ENCODE data around the gene KRTAP1-3. TPM values are rescaled to one million over a fixed set of nuclear protein-coding genes. Genes with fewer than 3 reads are reported as not detected.
A peak's percentile ranks its signal among the peaks of the same experiment; 100 is the strongest.

KRTAP1-3 gene
- total and polyA plus RNA-seq, 2 experiments from 2014 or later, result not detected

DNA sequence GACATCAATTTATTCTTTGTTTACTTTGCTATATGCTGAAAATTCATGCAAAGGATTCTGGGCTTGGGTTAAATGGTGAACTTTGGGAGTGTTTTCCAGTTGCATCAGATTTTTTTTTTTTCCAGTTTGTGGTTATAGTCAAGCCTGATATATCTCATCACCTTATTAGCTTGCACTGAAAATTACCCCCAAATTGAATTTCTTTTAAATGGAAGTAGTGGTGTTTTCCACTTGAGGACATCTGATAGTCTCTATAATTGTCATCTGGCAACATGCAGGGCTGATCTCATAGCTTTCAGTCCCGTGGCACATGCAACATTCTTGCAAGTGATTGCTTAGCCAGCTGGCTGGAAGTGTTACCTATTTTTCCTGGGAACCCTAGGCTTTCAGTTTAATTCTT, 21.1 kb downstream of the KRTAP1-3 start:
- WGBS, 2 experiments (ENCODE audit: low coverage in 1 of 2, low lambda C conversion rate in 2 of 2, missing lambda C conversion rate in 2 of 2), result 0 to 13% methylated on average over 1 of the region's 1 CpG
- H3K4me3 ChIP-seq, result no peak overlapping the region
- peak overlapping the region; percentile 16 for H3K4me2 ChIP-seq (ENCODE audit: unreplicated experiment)
- no peaks in the 10 kb centered on the region for H3K27me3 ChIP-seq (replicated peaks; ENCODE audit: insufficient read depth)
- H4K20me1 ChIP-seq (ENCODE audit: insufficient read depth), result no peaks in the 10 kb centered on the region
- no peaks in the 10 kb centered on the region for H3K9me3 ChIP-seq (ENCODE audit: low read depth)
- H3K9me2 ChIP-seq (ENCODE audit: insufficient read depth), result no peaks in the 10 kb centered on the region
- H2AFZ ChIP-seq, result no peak overlapping the region
- no peak for TF ChIP-seq EZH2 (IDR thresholded peaks at IDR 0.05; ENCODE audit: insufficient read depth, poor library complexity, severe bottlenecking)
- TF ChIP-seq EZH2phosphoT487 (IDR thresholded peaks at IDR 0.05; ENCODE audit: insufficient read depth, low read depth), result no peak
- peaks cover 16% of the 10 kb centered on the region for H3K4me1 ChIP-seq (ENCODE audit: insufficient read depth)
- no peaks in the 10 kb centered on the region for H3K36me3 ChIP-seq (ENCODE audit: low read depth)
- no peak overlapping the region for H3K9ac ChIP-seq
- peaks cover 28% of the 10 kb centered on the region for H3F3A ChIP-seq (ENCODE audit: insufficient read depth)
- in situ Hi-C loops (cut with MboI), result no loop called here
- H3K27ac ChIP-seq, result peak overlapping the region; percentile 60
- DNase-seq, result peak; percentile 79
- no peaks in the 10 kb centered on the region for H3K79me2 ChIP-seq (ENCODE audit: insufficient read depth)

- no peak overlapping the region for H3K9ac ChIP-seq
- peaks cover 16% of the 10 kb centered on the region for H3K4me1 ChIP-seq (ENCODE audit: insufficient read depth)
- peak overlapping the region; percentile 34 for H2AFZ ChIP-seq
- no peak overlapping the region for H3K4me3 ChIP-seq
- peak overlapping the region; percentile 16 for H3K4me2 ChIP-seq (ENCODE audit: unreplicated experiment)
- H3K36me3 ChIP-seq (ENCODE audit: low read depth), result no peaks in the 10 kb centered on the region
- peak overlapping the region; percentile 60 for H3K27ac ChIP-seq
- no peaks in the 10 kb centered on the region for H3K9me3 ChIP-seq (ENCODE audit: low read depth)
- no peaks in the 10 kb centered on the region for H3K9me2 ChIP-seq (ENCODE audit: insufficient read depth)
- in situ Hi-C loops (cut with MboI), result no loop called here
- H4K20me1 ChIP-seq (ENCODE audit: insufficient read depth), result no peaks in the 10 kb centered on the region
- 8 to 10% methylated on average over 3 of the region's 3 CpGs for WGBS, 2 experiments (ENCODE audit: low coverage in 1 of 2, low lambda C conversion rate in 2 of 2, missing lambda C conversion rate in 2 of 2)
- DNase-seq, result peak; percentile 81
- no peaks in the 10 kb centered on the region for H3K79me2 ChIP-seq (ENCODE audit: insufficient read depth)
- H3K27me3 ChIP-seq (replicated peaks; ENCODE audit: insufficient read depth), result no peaks in the 10 kb centered on the region
- no peak for TF ChIP-seq EZH2 (IDR thresholded peaks at IDR 0.05; ENCODE audit: insufficient read depth, poor library complexity, severe bottlenecking)
- no peak for TF ChIP-seq EZH2phosphoT487 (IDR thresholded peaks at IDR 0.05; ENCODE audit: insufficient read depth, low read depth)
- peaks cover 28% of the 10 kb centered on the region for H3F3A ChIP-seq (ENCODE audit: insufficient read depth)
These were observed 21.5 kb downstream of the KRTAP1-3 start for GRCh38 chr17:41013181-41013580.

DNA sequence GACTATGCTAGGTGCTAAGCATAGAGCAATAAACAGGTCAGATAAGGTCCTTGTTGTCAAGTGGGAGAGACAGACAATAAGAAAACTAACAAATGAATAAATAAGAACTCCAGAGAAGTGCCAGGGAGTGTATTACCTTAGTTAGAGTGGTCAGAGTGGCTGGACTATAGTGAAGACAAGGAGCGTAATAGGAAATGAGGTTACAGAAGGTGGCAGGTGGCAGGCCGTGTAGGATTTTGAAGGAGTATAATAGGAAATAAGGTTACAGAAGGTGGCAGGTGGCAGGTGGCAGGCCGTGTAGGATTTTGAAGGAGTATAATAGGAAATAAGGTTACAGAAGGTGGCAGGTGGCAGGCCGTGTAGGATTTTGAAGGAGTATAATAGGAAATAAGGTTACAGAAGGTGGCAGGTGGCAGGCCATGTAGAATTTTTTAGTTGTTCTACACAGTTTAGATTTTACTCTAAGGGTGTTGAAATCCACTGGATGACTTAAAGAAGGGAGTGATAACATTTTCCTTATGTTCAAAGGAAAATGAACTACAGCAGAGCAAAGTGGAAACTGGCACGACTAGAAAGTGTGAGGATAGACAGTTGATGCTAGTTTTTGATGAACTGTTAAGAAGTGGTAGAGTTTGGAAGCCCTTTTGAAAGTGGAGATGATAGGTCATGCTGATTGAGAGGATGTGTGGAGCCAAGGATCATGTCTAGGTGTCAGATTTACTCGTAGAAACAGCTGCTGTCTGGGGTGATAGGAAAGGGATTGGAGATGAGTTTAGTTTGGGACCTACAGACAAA, 22.2 kb downstream of the KRTAP1-3 start:
- DNase-seq, result no peak
- Histone ChIP-seq H3K4me1 (ENCODE audit: insufficient read depth) (peaks cover 16% of the 10 kb centered on the region), H4K20me1 (ENCODE audit: insufficient read depth) (no peaks in the 10 kb centered on the region), H2AFZ (peak overlapping the region; percentile 34), H3K36me3 (ENCODE audit: low read depth) (no peaks in the 10 kb centered on the region), H3K4me2 (ENCODE audit: unreplicated experiment) (peak overlapping the region; percentile 16), H3K9me3 (ENCODE audit: low read depth) (no peaks in the 10 kb centered on the region), H3K9ac (no peak overlapping the region), H3K27me3 (replicated peaks; ENCODE audit: insufficient read depth) (no peaks in the 10 kb centered on the region), H3K79me2 (ENCODE audit: insufficient read depth) (no peaks in the 10 kb centered on the region), H3F3A (ENCODE audit: insufficient read depth) (peaks cover 28% of the 10 kb centered on the region), H3K9me2 (ENCODE audit: insufficient read depth) (no peaks in the 10 kb centered on the region), H3K27ac (peak overlapping the region; percentile 60), H3K4me3 (no peak overlapping the region)
- in situ Hi-C loops (cut with MboI), result no loop called here
- TF ChIP-seq EZH2phosphoT487 (IDR thresholded peaks at IDR 0.05; ENCODE audit: insufficient read depth, low read depth), result no peak
- TF ChIP-seq EZH2 (IDR thresholded peaks at IDR 0.05; ENCODE audit: insufficient read depth, poor library complexity, severe bottlenecking), result no peak
- WGBS, 2 experiments (ENCODE audit: low coverage in 1 of 2, low lambda C conversion rate in 2 of 2, missing lambda C conversion rate in 2 of 2), result 90 to 91% methylated on average over 6 of the region's 6 CpGs

DNA sequence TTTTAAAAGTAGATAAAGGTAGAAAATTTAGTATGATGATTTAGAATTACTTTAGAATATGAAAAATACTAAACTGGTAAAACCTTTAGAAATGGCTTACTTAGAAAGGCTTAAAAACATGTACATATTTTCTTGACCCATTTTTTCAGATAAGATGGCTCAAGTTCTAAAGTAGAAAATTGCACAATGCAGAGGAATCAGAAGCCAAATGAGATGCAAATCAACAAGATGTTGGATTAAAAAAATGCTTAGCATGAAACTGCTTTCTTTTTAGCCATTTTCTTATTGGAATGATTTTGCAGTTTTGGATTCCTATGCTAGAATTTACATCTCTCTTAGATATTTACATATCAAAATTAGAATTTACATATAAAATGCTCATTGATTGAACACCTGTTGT, 24.2 kb downstream of the KRTAP1-3 start:
- TF ChIP-seq EZH2phosphoT487 (IDR thresholded peaks at IDR 0.05; ENCODE audit: insufficient read depth, low read depth) (no peak), EZH2 (IDR thresholded peaks at IDR 0.05; ENCODE audit: insufficient read depth, poor library complexity, severe bottlenecking) (no peak)
- Histone ChIP-seq H3K36me3 (ENCODE audit: low read depth) (no peaks in the 10 kb centered on the region), H2AFZ (no peak overlapping the region), H3K4me2 (ENCODE audit: unreplicated experiment) (no peak overlapping the region), H3K4me1 (ENCODE audit: insufficient read depth) (peaks cover 16% of the 10 kb centered on the region), H3K27me3 (replicated peaks; ENCODE audit: insufficient read depth) (no peaks in the 10 kb centered on the region), H3K79me2 (ENCODE audit: insufficient read depth) (no peaks in the 10 kb centered on the region), H3K9me3 (ENCODE audit: low read depth) (no peaks in the 10 kb centered on the region), H3K4me3 (no peak overlapping the region), H3F3A (ENCODE audit: insufficient read depth) (peaks cover 28% of the 10 kb centered on the region), H4K20me1 (ENCODE audit: insufficient read depth) (no peaks in the 10 kb centered on the region), H3K9ac (no peak overlapping the region), H3K9me2 (ENCODE audit: insufficient read depth) (no peaks in the 10 kb centered on the region), H3K27ac (no peak overlapping the region)
- in situ Hi-C loops (cut with MboI), result no loop called here
- DNase-seq, result no peak
